K562 (cell line): Measurements from ENCODE around the gene PHYHD1. TPM values are rescaled to one million over a fixed set of nuclear protein-coding genes. Genes with fewer than 3 reads are reported as not detected.

ENCODE experiments used
- CHD7 ChIP-seq: fragments of 200-600 bp; sonication (generic); IDR thresholded peaks from one replicate; pipeline ENCODE4 v1.6.1; 2012; ENCODE audit warnings: mild to moderate bottlenecking, low read depth, low read length, inconsistent platforms
- DACH1 ChIP-seq: fragments of 450-650 bp; IDR thresholded peaks from 2 replicates; pipeline ENCODE4 v1.6.1; 2018; ENCODE audit not compliant: partially characterized antibody
- EP300 ChIP-seq: IDR thresholded peaks from 2 replicates; pipeline ENCODE4 v1.6.1; 2012; ENCODE audit warnings: low read length, improper control_type of control experiment
- HNRNPK ChIP-seq: fragments of 200-400 bp; formaldehyde crosslinking; IDR thresholded peaks from one replicate; pipeline ENCODE4 v1.6.1; 2018; ENCODE audit warnings: mild to moderate bottlenecking, low read depth, low read length; ENCODE audit not compliant: poor library complexity, severe bottlenecking
- LEF1 ChIP-seq: fragments of 450-650 bp; IDR thresholded peaks from 2 replicates; pipeline ENCODE4 v1.6.1; 2016; ENCODE audit warnings: mild to moderate bottlenecking
- NR2C1 ChIP-seq, 2 experiments: fragments of 450-650 bp; IDR thresholded peaks; 2 replicates each; pipeline ENCODE4 v1.6.1; 2017; ENCODE audit warnings: mild to moderate bottlenecking in 2 of 2, antibody characterized with exemption in 1 of 2, inconsistent platforms in 1 of 2, missing compliant biosample characterization in 1 of 2, missing genetic modification characterization in 1 of 2
- PRDM10 ChIP-seq: fragments of 450-650 bp; IDR thresholded peaks from 2 replicates; pipeline ENCODE4 v1.6.1; 2018; ENCODE audit not compliant: partially characterized antibody
- PREB ChIP-seq: sonication (generic); formaldehyde crosslinking; IDR thresholded peaks from 2 replicates; pipeline ENCODE4 v1.8.1; 2023; ENCODE audit warnings: mild to moderate bottlenecking, missing genetic modification reagents
- ZNF3 ChIP-seq: fragments of 250-450 bp; sonication (Bioruptor Pico); IDR thresholded peaks from 2 replicates; pipeline ENCODE4 v1.5.0; 2021; ENCODE audit warnings: mild to moderate bottlenecking, moderate library complexity
- ZNF707 ChIP-seq: fragments of 250-450 bp; sonication (Bioruptor Pico); conservative IDR thresholded peaks from 2 replicates; pipeline ENCODE4 v1.8.0; 2022; ENCODE audit warnings: inconsistent platforms, mild to moderate bottlenecking, moderate library complexity
- polyA plus RNA-seq, 8 experiments: library from polyadenylated mRNA; depleted of rRNA in 4 of 8; stranded (reverse) in 5 of 8; unstranded in 3 of 8; fragments of >200 nt; fragmentation: Nextera tagmentation in 2 of 8; fragmentation: Illumina TruSeq in 1 of 8; extraction: Ambion mirVana in 2 of 8; extraction: Trizol in 1 of 8; gene quantifications; 2 replicates each; pipeline versions ENCODE4 v1.2.1 to v1.2.3, GENCODE V29; 2011 to 2014; ENCODE audit warnings: inconsistent platforms in 1 of 8, missing spikeins in 1 of 8
- total RNA-seq, 7 experiments: library from RNA; depleted of rRNA in 6 of 7; stranded (reverse); fragments of >200 nt in 6 of 7; fragmentation: Illumina TruSeq in 2 of 7; extraction: Trizol in 2 of 7; gene quantifications; 2 replicates each; pipeline versions ENCODE4 v1.2.1 to v1.2.3, GENCODE V29; 2011 to 2021; ENCODE audit warnings: low replicate concordance in 1 of 7

Gene PHYHD1
- total and polyA plus RNA-seq, 9 of the 15 experiments (the other 6 are each of a cell fraction or from before 2014, with no cell fraction given), result 0.36 to 1.3 (median 0.80) TPM

DNA sequence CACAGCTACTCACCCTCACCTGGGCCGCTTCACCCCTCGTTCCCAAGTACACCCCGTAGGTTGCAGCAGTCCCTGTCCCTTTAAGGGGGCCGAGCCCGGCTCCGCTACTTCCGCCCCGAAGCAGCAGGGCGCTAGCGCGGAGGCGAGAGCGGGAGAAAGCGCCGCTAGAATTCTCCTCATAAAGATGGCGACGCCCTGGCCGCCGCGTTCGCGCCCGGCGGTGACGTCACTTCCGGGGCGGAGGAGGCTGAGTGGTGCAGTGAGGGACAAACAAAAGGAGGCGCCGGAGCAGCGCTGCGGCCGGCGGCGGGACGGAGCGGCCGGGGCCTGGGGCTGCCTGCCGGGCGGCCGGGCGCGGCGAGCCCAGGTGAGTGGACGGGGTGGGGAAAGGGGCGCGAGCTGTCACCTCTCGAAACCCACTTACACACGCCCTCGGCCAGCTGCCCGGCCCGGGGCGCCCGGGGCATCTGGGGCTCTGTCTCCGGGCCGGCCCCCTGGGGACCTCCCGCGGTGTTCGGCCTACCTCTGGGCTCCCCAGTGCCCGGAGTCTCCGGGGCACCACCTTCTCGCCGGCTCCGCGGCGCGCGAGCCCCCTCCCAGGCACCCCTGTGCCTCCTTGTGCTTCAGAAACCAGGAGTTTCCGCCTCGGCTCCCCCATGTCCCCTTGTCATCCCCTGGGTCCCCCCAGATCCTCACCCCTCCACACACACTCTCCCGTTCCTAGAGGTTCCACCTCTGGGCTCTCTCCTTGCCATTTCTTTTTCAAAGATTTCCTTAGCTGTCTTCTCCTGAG is 38.7 kb upstream of the PHYHD1 start, which contains the start of the genes KYAT1 and LRRC8A (continued):
- TF ChIP-seq CHD7 (no peak), ZNF3 (no peak), PREB (CRISPR knock-in tag) (no peak), NR2C1 (IDR thresholded peaks at IDR 0.05) (no peak), NR2C1 (tag; IDR thresholded peaks at IDR 0.05) (peak; percentile 59), LEF1 (no peak), DACH1 (no peak), EP300 (no peak), PRDM10 (no peak), HNRNPK (no peak), ZNF707 (CRISPR knock-in tag) (no peak)
